ENCODE results near the gene RAP1GAP2.

The RAP1GAP2 gene

DNA sequence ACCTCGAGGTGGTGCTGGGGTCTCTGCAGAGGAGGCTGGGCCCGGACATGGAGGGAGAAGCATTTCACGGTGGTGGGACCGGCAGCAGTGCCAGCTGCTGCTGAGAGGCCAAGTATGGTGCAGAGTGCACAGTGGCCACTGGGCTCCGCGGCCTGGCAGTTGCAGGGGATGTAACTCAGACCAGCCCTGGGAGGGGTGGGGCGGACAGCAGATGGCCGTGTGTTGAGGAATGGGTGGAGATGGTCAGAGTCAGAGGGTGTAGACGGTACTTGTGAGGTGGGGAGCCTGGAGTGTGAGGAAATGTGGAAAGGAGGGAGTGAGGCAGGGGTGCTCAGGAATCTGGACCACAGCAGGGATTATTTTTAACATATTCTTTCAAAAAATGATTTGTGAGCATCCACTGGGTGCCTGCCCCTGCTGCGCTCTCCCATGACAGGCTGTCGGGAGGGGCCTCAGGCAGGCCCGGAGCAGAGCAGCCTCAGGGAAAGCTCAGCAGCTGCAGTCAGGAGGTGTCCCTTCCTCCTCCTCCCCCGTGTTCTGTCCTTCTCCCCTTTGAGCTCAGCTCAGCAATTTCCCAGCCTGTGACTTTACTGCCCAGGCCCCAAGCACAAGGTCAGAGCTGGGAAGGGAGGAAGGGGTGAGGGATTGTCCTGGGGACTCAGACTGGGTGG is 113.1 kb downstream of the RAP1GAP2 start:
- no peak for DNase-seq (ENCODE audit: low read depth in 1 of 2, low spot score in 1 of 2)

DNA sequence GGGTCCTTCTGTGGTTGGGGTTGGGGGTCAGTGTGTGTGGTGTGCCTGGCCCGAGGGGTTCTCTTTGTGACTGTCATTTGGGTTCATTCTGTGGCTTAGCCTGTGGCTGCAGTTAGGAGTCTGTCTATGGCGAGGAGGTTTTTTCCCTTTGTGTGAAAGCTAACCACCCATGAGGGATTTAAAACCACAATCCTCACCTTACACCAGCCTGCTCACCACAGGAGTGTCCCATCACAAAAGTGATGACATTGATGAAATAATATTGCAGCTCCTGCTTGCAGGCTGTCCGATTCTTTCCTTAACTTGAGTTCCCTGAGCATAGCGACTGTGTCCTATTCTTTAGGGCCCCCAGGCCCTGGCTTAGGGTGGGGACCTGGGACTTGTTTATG is 113.6 kb downstream of the RAP1GAP2 start:
- no peak for DNase-seq (ENCODE audit: low read depth in 1 of 2, low spot score in 1 of 2)

DNA sequence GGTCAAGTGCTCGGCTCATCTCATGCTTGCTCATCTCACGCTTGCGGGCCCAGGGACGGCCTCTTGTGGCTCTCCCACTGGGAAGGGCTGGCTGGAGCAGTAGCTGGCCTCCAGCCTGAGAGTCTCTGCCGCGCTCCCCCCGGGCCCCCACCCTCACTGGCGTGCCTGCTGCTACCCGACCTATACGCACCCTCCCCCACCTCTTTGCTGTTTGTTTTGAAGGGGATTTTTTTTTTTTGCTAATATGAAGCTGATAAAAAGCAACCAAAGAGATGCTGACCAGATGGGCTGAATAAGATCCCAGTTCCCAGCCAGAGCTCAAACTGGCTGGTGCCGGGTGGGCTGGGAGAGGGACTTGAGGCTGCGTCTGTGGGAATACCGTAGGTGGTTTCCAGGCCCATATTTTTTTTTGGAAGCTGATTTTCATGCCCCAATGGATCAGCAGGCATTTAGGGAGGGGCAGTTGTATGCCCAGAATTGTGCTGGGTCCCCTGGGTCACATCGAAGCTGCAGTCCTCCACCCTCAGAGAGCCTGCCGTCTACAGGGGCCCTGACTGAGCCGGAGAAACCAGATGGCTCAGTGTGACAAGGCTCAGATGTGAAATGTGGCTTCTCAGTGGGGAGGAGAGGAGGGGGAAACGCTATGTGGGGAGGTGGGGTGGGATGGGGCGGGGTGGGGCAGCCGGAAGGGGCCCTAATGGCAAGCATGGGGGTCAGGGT is 115.0 kb downstream of the RAP1GAP2 start:
- DNase-seq (ENCODE audit: low read depth in 1 of 2, low spot score in 1 of 2), result no peak

DNA sequence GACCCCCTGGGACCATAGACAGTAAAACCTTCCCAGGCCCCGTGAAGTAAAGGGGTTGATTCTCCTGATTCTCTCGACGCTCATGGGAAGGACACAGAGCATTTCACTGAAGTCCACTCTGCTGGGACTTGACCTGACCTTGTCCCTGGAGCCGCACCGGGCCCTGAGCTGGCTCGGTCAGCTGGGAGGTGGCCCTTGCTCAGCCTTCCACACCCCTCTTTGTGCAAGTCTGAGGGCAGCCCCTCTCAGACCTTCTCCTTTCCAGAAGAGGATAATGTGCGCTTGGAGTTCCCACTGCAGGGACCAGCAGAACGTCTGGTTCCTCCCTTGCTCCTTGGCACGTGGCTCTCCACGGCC is 115.5 kb downstream of the RAP1GAP2 start:
- no peak for DNase-seq (ENCODE audit: low read depth in 1 of 2, low spot score in 1 of 2)

DNA sequence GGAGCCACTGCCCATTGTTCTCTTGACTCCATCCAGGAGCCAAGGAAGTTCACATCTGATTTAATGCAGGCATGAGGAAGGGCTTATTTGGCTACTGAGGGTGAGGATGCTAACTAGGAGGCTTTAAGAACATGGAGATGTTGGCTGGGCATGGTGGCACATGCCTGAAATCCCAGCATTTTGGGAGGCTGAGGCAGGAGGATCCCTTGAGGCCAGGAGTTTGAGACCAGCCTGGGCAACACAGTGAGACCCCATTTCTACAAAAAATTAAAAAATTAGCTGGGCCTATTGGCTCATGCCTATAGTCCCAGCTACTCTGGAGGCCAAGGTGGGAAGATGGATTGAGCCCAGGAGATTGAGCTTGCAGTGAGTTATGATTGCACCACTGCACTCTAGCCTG is 116.5 kb downstream of the RAP1GAP2 start:
- DNase-seq (ENCODE audit: low read depth in 1 of 2, low spot score in 1 of 2), result no peak

DNA sequence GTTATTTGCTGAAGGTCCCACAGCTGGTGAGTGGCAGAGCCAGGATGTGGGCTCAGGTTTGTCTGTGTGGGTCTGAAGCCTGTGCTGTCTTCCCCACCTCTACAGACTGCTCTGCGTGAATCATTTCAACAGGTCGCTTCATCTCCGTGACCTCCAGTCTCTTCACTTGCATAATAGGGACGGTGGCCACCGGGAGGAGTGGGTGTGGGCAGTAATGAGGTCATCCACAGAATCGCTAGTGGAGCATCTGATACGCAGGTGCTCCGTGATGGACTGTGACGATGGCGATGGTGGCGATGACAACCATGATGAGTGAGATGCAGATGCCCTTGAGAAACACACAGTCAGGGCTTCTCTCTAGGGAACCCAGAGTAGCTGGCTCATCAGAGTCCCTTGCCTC is 120.2 kb downstream of the RAP1GAP2 start:
- DNase-seq (ENCODE audit: low read depth in 1 of 2, low spot score in 1 of 2), result no peak

DNA sequence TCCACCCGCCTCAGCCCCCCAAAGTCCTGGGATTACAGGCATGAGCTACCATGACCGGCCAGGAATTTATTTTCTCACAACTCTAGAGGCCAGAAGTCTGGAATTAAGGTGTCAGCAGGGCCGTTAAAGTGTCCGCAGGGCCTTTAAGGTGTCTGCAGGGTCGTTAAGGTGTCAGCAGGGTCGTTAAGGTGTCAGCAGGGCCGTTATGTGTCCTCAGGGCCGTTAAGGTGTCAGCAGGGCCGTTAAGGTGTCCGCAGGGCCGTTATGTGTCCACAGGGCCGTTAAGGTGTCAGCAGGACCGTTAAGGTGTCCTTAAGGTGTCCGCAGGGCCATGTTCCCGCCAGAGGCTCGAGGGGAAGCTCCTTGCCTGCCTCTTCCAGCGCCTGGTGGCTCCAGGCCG is 125.2 kb downstream of the RAP1GAP2 start:
- no peak for DNase-seq (ENCODE audit: low read depth in 1 of 2, low spot score in 1 of 2)

DNA sequence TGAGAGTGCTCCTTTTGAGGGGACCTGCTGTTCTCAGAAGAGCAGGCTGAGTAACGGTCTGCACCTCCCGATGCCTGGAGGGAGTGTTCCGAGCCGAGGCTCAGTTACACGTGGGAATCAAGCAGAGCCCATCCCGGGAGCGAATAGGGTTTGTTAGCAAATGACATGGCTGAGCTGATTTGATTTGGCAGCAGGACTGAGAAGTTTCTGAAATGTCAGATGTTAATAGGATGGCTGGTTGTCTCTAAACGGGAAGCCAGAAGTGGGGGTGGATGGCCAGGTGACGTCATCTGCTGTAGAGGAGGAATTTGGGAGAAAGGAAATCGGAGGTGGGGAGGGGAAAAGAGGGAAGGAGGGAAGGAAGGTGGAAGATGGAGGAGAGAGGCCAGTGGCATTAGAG is 128.0 kb downstream of the RAP1GAP2 start:
- DNase-seq (ENCODE audit: low read depth in 1 of 2, low spot score in 1 of 2), result no peak

DNA sequence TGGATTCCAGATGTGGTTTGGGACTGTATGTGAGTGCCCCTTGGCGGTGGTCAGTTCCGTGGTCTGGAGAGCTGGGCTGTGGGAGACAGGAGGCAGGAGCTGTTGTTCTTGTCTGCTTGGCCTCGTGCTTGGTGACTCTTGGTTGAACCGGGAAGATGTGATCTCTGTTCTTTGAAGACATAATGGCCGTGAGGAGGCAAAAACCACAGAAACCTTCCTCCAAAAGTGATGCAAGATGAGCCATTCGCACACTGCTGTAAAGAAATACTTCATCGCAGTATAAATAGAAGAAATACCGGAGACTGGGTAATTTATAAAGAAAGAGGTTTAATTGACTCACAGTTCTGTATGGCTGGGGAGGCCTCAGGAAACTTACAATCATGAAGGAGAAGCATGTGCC is 128.8 kb downstream of the RAP1GAP2 start:
- DNase-seq (ENCODE audit: low read depth in 1 of 2, low spot score in 1 of 2), result no peak

DNA sequence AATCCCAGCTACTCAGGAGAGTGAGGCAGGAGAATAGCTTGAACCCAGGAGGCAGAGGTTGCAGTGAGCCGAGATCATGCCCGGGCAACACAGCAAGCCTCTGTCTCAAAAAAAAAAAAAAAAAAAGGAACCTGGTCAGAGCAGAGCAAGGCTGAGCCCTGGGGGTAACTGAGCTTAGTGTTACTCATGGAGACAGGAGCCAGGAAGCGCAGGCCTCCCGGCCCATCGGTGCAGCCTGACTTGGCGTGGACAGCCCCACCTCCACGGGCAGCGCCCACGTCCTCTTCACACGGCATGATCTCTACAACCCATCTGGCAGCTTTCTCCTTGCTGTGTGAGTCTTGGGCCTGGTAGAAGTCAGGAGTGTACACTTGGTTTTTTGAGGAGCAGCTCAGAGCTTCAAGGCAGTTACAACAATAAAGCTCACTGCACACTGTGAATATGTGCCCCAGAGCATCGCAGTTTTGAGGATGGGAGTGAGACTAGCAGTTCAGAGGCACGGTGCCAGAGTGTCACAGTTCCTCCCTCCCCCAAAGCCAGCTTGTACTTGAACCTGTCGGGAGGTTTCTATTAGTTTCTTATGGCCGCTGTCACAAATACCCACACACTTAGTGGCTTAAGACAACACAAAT is 129.9 kb downstream of the RAP1GAP2 start:
- DNase-seq (ENCODE audit: low read depth in 1 of 2, low spot score in 1 of 2), result no peak

DNA sequence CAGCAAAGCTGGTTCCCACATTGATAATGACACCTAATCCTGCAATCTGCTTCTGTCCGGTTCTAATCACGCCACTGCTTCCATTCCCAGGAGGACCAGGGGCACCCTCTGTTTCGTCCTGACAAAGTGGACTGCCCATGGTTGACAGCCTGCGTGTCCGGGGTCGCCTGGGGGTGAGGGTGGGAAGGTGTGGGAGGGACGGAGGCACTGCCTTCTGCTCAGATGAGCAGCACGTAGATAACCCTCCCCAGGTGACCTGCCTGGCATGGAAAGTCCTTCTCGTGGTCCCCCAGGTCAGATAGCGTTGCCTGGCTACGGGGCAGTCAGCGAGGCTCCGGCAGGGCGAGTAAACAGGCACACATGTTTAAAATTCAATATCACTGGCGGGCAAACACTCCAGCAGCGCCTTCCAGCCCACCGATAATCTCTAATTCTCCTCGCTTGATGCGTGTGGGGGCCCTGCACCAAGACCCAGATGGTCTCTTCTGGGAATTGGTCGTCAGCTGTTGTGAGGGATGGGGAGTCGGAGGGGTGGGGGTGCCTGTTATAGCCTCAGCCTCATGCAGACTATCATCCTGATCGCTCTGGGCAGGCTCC is 132.2 kb downstream of the RAP1GAP2 start:
- DNase-seq (ENCODE audit: low read depth in 1 of 2, low spot score in 1 of 2), result no peak

DNA sequence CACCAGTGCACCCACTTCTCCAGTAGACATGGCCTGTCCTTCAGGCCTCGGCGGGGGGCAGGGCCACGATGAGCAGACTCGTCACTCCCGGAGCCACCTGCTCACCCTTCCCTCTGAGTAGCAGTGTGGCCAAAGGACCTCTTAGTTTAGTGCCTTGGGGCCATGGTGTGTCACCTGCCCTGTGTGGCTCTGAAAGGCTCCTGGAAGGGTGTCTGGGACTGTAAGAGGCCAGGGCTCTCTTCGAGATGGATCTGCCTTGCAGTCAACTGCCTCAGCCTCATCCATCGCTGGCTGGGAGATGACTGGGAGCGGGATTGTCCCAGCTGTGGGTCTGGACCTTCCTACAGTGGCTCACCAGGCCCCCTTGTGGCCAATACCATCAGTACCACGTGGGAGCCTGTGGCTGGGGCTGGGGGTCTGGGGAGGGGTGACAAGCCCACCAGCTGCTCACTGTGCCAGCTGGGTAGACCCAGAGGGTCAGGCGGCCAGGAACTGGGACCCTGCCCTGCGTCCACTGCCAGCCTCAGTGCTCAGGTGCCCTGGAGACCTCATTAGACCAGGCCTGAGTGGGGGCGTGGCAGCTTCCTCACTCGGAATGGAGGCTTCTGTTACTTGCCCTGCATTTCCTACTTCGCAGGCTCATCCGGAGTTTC is 133.8 kb downstream of the RAP1GAP2 start:
- peak in 1 of 2 donors; percentile 7 for DNase-seq (ENCODE audit: low read depth in 1 of 2, low spot score in 1 of 2)

DNA sequence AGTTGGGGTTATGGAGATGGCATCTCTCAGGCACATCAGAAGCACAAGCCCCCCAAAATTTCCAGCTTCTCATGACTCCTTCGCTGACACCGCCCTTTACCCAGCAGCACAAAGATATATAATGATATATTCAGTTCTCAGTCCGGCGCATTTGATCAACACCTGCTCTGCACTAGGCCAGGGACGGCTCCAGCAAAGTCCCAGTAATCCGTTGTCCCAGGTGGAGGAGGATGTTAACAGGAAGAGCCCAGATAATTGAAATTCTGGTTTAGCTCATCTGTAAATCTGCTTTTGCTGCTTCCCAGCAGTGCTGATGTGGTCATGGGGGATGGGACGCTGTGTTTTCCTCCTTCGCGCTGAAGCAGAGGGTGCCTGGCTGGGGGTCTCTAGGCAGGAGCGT is 135.6 kb downstream of the RAP1GAP2 start:
- no peak for DNase-seq (ENCODE audit: low read depth in 1 of 2, low spot score in 1 of 2)

DNA sequence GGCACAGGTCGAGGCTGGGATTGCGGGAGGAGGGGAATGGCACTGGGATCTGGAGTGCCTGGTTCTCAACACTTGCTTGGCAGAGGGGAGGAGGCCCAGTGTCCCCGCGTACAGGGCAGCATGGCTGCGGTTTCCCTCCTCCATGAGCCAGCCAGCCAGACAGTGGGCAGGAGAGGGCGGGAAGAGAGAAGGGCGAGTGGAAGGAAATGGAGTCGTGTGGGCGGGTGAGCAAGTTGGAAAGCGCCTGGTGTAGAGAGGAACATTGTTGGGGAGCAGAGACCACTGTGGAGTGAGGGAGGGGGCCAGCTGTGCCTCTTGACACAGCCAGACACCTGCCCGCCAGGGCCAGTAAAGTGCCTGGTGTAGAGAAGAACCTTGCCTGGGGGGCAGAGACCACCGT is 136.7 kb downstream of the RAP1GAP2 start:
- DNase-seq (ENCODE audit: low read depth in 1 of 2, low spot score in 1 of 2), result no peak

DNA sequence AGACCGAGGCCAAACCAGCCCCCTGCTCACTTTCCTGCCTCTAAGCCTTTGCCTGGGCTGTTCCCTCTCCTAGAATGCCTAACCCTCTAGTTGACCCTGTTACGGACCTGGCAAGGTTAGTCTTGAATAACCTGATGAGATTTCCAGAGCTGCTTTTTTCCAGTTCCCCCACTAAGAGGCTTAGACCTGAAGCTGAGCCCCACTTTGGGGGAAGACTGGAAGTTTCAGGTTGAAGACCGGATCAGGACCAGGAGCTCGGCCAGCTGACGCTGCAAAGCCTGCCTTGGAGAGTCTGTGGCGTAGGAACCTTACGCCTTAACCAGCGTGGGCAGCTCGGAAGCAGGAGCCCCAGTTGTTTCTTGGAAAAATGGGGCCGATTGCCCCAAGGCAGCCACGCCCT is 137.4 kb downstream of the RAP1GAP2 start:
- DNase-seq (ENCODE audit: low read depth in 1 of 2, low spot score in 1 of 2), result no peak

DNA sequence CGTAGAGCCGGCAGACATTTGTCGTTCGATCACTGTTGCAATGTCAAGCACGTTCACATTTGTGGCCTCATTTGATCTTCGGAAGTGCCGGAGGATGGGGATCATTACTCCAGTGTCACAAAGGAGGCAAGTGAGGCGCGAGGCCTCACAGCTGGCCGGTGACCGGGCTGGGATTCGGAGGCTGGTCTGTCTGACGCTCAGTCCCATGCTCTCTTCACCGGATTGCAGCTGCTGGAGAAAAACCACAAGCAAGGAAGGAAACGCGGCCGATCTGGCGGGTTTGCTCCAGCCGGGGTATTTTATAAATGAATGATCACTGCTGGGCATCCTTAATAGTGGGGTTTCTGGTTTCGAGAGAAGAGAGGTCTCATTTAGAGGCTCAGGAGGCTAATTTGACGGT is 139.4 kb downstream of the RAP1GAP2 start:
- DNase-seq (ENCODE audit: low read depth in 1 of 2, low spot score in 1 of 2), result no peak

DNA sequence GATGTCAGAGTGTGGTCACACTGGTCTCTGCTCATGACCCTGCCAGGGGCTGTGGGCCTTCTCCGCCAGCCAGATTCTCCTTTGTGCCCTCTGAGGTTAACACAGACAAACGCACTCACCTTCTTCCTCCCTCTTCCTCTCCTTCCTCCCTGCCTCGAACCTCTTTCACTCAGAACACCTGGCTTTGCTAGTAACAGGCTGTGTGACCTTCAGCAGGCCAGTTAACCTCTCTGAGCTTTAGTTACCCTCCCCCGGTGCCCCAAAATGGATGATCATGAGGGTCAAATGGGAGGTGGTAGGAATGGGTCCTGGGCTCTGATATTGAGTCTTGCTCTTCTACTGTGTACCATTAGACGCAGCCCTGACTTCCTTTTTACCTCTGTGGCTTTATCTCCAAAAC is 140.1 kb downstream of the RAP1GAP2 start:
- no peak for DNase-seq (ENCODE audit: low read depth in 1 of 2, low spot score in 1 of 2)

DNA sequence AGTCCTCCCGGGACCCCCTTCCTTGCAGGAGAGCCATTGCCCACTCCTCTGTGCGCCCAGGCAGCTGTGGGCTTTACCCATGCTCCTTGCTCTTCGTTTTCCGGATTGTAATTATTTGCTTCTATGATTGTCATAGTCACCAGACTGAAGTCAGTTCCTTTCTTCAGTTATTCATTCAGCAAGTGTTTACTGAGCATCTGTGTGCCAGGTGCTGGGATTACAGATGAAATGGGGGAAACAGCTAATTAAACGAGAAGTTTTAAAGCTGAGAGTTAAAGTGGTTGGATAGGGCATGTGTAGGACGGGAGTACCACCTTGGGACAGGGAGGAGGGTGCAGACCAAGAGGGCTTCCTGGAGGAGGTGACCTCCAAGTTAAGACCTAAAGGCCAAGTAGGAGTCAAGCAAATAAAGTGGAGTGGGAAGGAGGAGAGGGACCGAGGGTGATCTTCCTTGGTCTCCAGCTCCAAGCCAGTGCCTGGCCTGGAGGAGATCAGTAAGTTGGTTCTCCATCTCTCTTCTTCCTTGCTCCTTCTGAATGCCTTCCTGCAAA is 140.6 kb downstream of the RAP1GAP2 start:
- no peak for DNase-seq (ENCODE audit: low read depth in 1 of 2, low spot score in 1 of 2)

DNA sequence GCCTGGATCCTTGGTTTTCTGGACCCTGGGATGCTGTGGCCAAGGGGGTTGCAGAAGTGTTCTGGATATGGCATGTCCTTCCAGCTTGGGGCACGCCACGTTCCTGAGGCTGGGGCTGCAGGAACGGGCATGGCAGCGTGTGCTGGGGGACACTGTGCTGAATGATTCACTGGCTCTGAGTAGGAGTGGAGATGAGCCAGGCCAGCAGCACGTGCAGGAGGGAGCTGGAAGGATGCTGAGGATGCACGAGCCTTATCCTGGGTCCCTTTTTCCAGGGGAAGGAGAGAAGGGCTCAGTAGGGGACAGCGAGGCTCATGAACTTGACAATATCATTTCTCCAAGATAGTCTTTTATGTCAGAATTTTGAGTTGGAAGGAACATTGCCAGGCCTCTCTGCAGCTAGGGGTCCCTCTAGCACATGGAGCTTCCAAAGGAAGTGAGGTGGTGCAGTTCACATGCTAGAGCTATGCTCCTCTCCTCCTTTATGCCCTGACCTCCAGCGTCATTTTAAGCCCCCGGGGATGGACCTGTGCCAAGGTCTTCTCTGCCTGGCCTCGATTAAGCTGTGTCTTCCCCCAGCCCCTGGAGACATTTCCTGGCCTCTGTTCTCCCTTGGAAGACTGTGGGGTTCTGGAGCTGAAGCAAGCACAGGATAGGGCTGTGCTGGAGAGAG is 141.2 kb downstream of the RAP1GAP2 start:
- DNase-seq (ENCODE audit: low read depth in 1 of 2, low spot score in 1 of 2), result no peak

DNA sequence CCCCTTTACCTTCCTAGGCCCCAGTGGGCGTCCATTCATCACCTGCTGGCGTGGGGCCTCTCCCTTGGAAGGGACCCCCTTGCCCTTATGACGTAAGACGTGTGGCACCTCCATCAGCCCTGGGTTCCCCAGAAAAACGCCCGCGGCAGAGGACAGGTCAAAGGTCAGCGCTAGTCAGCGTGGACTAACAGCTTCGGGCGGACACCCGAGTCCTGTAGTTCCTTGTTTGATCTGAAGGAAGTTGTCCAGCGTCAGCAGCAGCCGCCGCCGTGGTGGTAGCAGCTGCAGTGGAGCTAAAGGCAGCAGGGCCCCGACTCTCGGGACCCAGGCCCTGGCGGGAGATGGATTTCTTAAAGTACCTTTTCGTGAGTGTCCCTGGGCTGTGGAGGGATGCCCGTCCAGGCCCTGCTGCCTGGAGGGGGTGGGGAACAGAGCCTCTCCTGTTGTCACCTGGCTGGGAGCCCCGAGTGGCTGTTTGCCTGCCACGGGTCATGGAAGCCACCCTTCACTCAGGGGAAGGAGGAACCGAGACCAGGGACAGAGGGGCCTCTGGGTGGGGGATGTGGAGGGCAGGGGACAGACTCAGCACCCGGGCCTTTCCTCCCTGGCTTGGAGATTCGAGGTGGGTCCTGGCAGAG is 143.6 kb downstream of the RAP1GAP2 start:
- no peak for DNase-seq (ENCODE audit: low read depth in 1 of 2, low spot score in 1 of 2)
